Mononuclear cell (primary cell): ENCODE results near the gene PROCA1. TPM values are rescaled to one million over a fixed set of nuclear protein-coding genes. Genes with fewer than 3 reads are reported as not detected.
"Not testable (repeated sequence)": the region's sequence is repeated elsewhere in the genome, so short reads cannot be mapped to it uniquely, and the experiment has no call there.

ENCODE experiments used
- H3K27me3 ChIP-seq: 2 replicates; pipeline ENCODE4 v1.6.0; 2011; ENCODE audit warnings: low read length, control low read depth; ENCODE audit not compliant: insufficient read depth
- H3K4me1 ChIP-seq: 2 replicates; pipeline ENCODE4 v1.5.1; 2011; ENCODE audit warnings: mild to moderate bottlenecking, low read length, control low read depth; ENCODE audit not compliant: insufficient read depth
- H3K4me3 ChIP-seq: 2 replicates; pipeline ENCODE4 v1.5.1; 2011; ENCODE audit warnings: mild to moderate bottlenecking, low read length, moderate library complexity
- H3K9me3 ChIP-seq: 2 replicates; pipeline ENCODE4 v1.5.1; 2011; ENCODE audit warnings: low read depth, mild to moderate bottlenecking, control low read depth, low read length
- total RNA-seq: library from RNA; depleted of rRNA; stranded (reverse); fragments of >200 nt; gene quantifications from one replicate; pipeline ENCODE4 v1.2.3, GENCODE V29; 2012

The PROCA1 gene
- total RNA-seq, 1 donor = 0.94 TPM

GRCh38 chr17:28735913-28736769 is 24.5 kb upstream of the PROCA1 start:
- H3K4me3 ChIP-seq, H3K27me3 ChIP-seq, H3K9me3 ChIP-seq: not testable (repeated sequence)
- H3K4me1 ChIP-seq = peaks cover 36% of the 10 kb centered on the region

- Histone ChIP-seq H3K4me1 (peaks cover 28% of the 10 kb centered on the region), H3K9me3 (no peaks in the 10 kb centered on the region), H3K4me3 (no peak overlapping the region), H3K27me3 (no peaks in the 10 kb centered on the region)
These were observed 23.6 kb upstream of the PROCA1 start for GRCh38 chr17:28735242-28735722.

DNA sequence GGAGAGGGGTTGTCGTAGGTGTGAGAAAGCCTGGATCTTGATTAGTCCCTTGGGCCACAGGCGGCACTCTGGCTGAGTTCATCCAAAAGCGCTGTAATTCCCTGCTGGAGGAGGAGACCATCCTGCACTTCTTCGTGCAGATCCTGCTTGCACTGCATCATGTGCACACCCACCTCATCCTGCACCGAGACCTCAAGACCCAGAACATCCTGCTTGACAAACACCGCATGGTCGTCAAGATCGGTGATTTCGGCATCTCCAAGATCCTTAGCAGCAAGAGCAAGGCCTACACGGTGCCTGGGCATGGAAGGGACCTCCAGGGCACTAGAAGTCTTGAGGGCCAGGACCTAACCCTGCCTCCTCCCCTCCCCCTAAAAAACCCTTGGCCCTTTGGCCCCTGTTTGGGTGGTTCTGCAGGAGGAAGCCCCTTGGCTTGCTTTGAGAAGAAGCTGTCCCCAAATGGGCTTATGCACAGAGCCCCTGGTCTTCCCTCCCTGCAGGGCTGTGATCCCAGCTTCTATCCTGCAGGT is 23.1 kb upstream of the PROCA1 start:
- peaks cover 30% of the 10 kb centered on the region for H3K4me1 ChIP-seq

DNA sequence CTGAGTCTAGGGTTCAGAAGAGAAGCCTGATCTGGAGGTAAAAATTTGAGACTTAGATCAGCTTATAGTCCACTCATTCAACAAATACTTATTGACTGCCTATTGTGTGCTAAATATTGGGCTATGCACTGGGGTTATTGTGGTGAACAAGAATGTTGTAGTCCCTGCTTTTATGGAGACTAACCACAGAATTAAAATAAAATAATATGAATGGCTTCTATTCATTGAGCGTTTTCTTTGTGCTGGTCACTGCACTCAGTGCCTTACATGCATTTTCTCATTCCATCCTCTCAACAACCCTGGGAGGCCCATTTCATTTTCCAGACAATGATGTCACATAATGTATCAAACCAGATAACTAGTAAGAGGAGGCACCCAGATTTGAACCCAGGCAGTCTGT is 21.7 kb upstream of the PROCA1 start:
- H3K4me3 ChIP-seq = no peak overlapping the region
- H3K9me3 ChIP-seq = no peaks in the 10 kb centered on the region
- no peaks in the 10 kb centered on the region for H3K27me3 ChIP-seq
- peaks cover 27% of the 10 kb centered on the region for H3K4me1 ChIP-seq

More for the DNA sequence above, 23.1 kb upstream of the PROCA1 start:
- Histone ChIP-seq H3K27me3 (no peaks in the 10 kb centered on the region), H3K4me3 (no peak overlapping the region), H3K9me3 (no peaks in the 10 kb centered on the region)

GRCh38 chr17:28729950-28730330 is 18.3 kb upstream of the PROCA1 start:
- H3K27me3 ChIP-seq = no peaks in the 10 kb centered on the region

DNA sequence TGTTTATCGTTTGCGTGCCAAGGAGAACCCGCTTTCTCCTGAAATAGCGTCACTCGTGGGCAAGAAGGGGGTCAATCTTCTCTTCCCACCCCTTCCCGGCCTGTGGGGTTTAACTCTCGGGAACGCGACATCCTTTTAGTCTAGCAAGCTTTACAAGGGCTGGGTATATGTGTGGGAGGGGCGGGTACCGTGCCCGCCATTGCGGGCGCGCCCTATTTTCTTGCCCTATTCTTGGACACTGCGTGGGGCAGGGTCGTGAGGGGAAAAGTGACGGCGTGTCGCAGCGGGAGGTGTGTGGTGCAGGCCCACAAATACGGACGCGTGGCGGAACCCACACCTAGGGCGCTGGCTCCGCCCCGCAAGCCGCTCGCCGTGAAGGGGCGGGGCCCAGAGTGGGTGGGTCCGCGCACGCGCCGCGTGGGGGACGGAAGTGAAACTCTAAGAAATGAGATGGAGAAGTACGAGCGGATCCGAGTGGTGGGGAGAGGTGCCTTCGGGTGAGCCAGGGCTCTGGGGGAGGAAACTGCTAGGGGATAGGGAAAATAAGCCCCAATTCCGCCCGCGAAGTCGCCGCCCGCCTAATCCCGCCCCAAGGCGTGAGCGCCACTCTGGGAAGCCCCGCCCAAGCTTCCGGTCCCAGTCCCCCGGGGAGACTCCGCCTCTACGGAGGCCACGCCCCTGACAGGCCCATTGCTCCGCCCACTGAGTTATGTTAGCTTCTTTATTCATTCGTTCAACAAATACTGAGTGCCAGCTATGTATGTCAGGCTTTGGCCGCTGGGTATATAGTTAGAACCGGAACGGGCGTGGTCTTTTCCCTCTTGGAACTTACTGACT is 16.9 kb upstream of the PROCA1 start, which contains the start of gene NEK8:
Gene NEK8 (plus strand): TSS at position 425 of the 837 bp plus-strand sequence. CDS start 26 bp downstream, at position 451.
- H3K9me3 ChIP-seq = no peaks in the 10 kb centered on the region
- H3K4me3 ChIP-seq = peak within 1 kb of the TSS; percentile 58
- peaks cover 52% of the 10 kb centered on the region for H3K4me1 ChIP-seq
- H3K27me3 ChIP-seq = no peaks in the 10 kb centered on the region

More at GRCh38 chr17:28729950-28730330, 18.3 kb upstream of the PROCA1 start:
- no peaks in the 10 kb centered on the region for H3K9me3 ChIP-seq
- H3K4me3 ChIP-seq = no peak overlapping the region
- peaks cover 44% of the 10 kb centered on the region for H3K4me1 ChIP-seq

DNA sequence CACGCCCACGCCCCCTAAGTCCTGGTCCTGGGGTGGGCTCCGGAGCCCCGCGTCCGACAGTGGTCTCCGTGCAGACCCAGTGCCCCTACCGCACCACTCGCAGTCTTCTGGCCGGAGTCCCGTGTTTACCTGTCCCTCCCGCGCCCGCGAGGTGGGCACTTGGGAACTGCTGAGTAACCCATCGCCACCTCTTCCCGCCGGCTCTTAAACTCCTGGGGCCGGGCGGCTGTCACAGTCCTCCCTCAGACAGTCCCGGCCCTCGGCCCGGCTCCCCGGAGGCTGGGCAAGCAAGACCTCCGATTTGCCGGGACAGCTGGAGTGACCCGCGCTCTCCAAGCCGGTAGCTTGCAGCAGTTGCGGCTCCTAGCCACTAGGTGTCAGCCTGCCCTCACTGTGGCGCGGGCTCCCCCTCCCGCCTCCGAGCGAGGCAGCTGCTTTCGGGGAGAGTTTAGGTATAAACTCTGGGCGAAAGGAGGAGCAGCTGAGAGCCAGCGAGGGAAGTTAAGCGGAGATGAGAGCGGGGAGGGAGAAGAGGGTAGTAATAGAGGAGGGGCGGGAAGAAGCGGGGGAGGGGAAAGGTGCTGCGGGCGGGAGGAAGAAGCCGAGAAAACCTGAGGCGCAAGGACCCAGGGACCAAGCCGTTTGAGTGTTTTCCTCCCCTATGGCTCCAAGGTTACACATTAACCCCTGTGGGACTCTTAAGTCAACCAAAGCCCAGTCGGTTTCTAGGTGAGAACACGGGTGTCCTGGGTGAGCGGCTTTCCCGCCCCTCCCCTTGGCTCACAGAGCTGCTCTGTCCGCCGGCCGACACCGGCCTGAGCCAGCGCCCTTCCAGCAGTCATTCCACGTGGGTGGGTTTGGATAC is 15.2 kb upstream of the PROCA1 start:
- Histone ChIP-seq H3K4me1 (peaks cover 66% of the 10 kb centered on the region), H3K27me3 (no peaks in the 10 kb centered on the region), H3K9me3 (no peaks in the 10 kb centered on the region), H3K4me3 (peak overlapping the region; percentile 44)

GRCh38 chr17:28726226-28726626 is 14.5 kb upstream of the PROCA1 start, which contains the start of gene TLCD1:
TSS of gene TLCD1 (minus strand) at chr17:28726233. CDS start at chr17:28726097, 136 bp downstream.
- H3K4me1 ChIP-seq = peaks cover 72% of the 10 kb centered on the region
- peak within 1 kb of the TSS; percentile 44 for H3K4me3 ChIP-seq
- no peaks in the 10 kb centered on the region for H3K9me3 ChIP-seq
- no peaks in the 10 kb centered on the region for H3K27me3 ChIP-seq

GRCh38 chr17:28725660-28726225 is 14.1 kb upstream of the PROCA1 start:
- no peaks in the 10 kb centered on the region for H3K9me3 ChIP-seq
- no peaks in the 10 kb centered on the region for H3K27me3 ChIP-seq
- peaks cover 77% of the 10 kb centered on the region for H3K4me1 ChIP-seq
- peak overlapping the region; percentile 28 for H3K4me3 ChIP-seq

GRCh38 chr17:28725166-28725659 is 13.5 kb upstream of the PROCA1 start:
- Histone ChIP-seq H3K27me3 (no peaks in the 10 kb centered on the region), H3K4me1 (peaks cover 82% of the 10 kb centered on the region), H3K9me3 (no peaks in the 10 kb centered on the region), H3K4me3 (no peak overlapping the region)

DNA sequence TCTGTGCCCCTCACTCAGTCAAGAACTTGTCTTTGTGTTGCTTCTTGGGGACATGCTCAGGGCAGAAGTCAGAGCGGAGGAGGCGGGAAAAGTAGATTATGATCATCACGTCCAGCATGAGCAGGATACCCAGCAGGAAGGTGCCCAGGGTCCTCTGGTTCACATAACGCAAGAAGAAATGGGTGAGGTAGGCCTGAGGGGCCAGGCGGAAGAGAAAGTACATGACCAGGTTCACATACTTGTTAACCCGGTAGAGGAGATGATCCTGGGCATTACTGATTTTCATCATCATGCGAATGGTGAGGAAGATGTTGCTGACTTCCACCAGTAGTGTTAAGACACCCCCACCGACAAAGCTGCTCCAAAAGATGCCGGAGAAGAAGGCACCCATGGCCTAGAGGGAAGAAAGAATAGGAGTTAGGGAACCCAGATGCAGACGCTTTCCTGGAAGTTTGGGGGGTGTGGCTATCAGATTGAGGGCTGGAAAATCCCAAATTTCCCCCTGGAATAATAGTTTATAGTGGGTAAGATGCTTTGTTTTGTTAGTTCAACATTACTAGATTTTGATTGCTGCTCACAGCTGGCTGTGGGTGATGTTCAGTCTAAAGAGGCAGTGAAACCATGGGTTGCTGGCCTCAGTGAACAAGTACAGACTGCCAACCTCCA is 12.9 kb upstream of the PROCA1 start:
- Histone ChIP-seq H3K4me3 (no peak overlapping the region), H3K4me1 (peaks cover 79% of the 10 kb centered on the region), H3K9me3 (no peaks in the 10 kb centered on the region), H3K27me3 (no peaks in the 10 kb centered on the region)

- H3K4me1 ChIP-seq = peaks cover 76% of the 10 kb centered on the region
- not testable (repeated sequence) for H3K27me3 ChIP-seq, H3K9me3 ChIP-seq, H3K4me3 ChIP-seq
These were observed 12.3 kb upstream of the PROCA1 start for GRCh38 chr17:28723836-28724499.
